ENCODE results near the gene CHCHD4. TPM values are rescaled to one million over a fixed set of nuclear protein-coding genes. Genes with fewer than 3 reads are reported as not detected.
A peak's percentile ranks its signal among the peaks of the same experiment; 100 is the strongest.

Gene CHCHD4
- total RNA-seq, 6 experiments from 2014 or later, result 9.4 to 12.0 (median 10.1) TPM

DNA sequence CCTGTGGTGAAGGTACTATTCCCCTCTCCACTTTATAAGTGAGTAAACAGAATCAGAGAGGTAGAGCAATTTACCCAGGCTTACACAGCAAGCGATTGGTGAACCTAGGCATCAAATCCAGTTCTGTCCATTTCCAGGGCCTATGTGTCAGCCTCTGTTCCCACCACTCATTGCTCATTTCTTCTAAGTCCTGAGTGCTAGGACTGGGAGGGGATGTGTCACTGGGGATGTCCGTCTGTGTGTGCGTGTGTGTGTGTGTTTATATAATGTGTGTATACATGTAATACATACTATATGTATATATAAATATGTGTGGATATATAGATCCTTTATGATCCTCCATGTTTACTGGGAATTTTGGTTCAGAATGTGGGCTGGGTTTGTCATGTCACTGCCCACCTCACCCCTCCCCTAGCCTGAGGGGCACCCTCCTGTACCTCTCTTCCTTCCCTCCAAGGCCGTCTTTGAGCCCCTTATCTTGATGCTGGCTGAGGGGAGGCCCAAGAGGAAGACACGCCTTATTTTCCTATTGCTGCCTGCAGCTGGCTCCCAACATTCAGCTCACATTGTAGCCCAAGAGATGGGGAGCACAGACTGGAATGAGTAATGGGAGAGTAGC is 2.3 kb upstream of the CHCHD4 start:
- Mint-ChIP-seq H3K36me3 (ENCODE audit: low read depth) (peaks cover 46% of the 10 kb centered on the region), H3K27me3 (ENCODE audit: insufficient read depth) (peaks cover 3% of the 10 kb centered on the region; the same call in 1 of the 2 replicates), H3K4me3 (peak overlapping the region; percentile 100), H3K27ac (peak overlapping the region; percentile 98), H3K9me3 (no peaks in the 10 kb centered on the region), H3K4me1 (ENCODE audit: low read depth) (peaks cover 38% of the 10 kb centered on the region)
- DNase-seq, result no peak
- TF ChIP-seq, protein P1, sequence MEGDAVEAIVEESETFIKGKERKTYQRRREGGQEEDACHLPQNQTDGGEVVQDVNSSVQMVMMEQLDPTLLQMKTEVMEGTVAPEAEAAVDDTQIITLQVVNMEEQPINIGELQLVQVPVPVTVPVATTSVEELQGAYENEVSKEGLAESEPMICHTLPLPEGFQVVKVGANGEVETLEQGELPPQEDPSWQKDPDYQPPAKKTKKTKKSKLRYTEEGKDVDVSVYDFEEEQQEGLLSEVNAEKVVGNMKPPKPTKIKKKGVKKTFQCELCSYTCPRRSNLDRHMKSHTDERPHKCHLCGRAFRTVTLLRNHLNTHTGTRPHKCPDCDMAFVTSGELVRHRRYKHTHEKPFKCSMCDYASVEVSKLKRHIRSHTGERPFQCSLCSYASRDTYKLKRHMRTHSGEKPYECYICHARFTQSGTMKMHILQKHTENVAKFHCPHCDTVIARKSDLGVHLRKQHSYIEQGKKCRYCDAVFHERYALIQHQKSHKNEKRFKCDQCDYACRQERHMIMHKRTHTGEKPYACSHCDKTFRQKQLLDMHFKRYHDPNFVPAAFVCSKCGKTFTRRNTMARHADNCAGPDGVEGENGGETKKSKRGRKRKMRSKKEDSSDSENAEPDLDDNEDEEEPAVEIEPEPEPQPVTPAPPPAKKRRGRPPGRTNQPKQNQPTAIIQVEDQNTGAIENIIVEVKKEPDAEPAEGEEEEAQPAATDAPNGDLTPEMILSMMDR (IDR thresholded peaks at IDR 0.05), result no peak

DNA sequence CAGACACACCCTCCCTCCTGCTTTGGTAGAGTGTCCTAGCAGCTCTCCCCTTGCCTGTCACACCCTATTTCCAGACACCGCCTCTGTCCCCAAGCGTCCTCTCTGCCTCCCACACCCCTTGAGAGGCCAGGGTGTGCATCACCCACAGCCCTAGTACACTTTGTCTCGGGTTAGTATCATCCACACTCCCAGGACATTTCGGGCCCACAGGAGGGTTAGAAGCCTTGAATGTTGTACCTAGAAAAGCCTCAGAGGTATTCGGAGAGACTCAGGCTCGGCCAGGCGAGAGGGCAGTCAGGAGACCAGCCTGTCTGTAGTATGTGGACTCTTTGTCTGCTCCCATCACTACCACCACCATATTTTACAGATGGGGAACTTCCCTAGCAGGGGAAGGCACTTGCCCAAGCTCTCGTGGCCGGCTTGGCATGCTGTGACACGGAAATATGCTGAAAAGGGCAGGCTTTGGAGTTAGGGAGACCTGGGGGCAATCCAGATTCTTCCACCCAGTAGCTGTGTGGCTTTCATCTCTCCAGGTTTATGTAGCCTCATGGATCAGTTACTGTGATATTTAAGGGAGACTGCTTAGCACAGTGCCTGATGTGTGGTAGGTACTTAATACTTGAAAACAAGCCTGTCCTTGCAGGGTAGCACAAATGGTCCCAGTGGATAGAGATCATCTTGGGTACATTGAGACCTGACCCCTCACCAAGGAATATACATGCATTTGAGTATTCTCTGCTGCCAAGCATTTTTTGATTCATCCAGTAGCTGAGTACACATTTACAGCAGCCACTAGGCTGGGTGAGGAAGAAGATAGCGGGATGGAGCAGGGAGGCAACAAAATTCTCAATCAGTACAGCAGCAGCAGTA is 1.6 kb upstream of the CHCHD4 start:
- peak overlapping the region; percentile 100 for H3K4me3 Mint-ChIP-seq
- H3K27me3 Mint-ChIP-seq (ENCODE audit: insufficient read depth), result peaks cover 3% of the 10 kb centered on the region; the same call in 1 of the 2 replicates
- peaks cover 38% of the 10 kb centered on the region for H3K4me1 Mint-ChIP-seq (ENCODE audit: low read depth)
- H3K36me3 Mint-ChIP-seq (ENCODE audit: low read depth), result peaks cover 39% of the 10 kb centered on the region
- TF ChIP-seq, protein P1 (IDR thresholded peaks at IDR 0.05), result no peak
- H3K9me3 Mint-ChIP-seq, result no peaks in the 10 kb centered on the region
- H3K27ac Mint-ChIP-seq, result peak overlapping the region; percentile 98
- DNase-seq, result no peak

DNA sequence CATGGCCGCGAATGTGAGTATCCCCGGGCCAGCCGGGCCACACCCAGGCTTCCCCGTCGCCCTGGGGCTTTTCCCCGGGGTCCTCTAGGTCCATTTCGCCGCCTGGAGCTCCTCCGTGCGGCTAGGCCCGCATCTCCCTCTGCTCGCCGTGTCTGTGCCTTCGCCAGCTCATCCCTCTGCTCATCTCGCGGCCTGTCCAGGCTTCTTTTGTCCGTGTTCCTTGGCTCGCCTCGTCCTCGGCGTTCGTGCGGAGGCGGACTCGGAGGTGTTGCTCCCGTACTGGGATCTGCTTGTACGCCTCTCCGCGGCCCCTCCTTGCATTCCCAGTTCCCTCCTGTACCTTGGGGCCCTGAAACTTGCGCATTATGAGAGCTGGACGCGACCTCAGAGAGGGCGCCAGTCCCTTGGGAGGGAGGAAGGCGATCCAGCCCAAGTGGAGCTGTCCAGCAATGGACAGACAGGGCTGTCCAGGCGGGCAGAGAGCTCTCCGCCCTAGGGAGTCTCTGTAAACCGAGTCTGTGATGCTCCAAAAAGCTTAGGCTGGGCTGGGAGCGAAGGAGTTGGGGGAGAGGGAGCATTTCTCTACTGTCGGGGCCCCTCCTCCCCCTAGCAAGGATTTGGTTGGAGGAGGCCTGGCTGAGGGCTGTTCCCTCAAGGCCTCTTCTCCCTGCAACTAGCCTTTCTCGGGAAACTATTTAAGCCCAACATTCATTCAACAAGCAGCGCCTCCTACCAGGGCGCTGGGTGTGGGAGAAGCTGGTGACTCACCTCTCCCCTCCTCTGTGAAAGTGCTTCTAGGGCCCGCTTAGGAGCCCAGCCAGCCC is 735 bp upstream of the CHCHD4 start:
- DNase-seq, result peak; percentile 95
- Mint-ChIP-seq H3K27ac (peak overlapping the region; percentile 98), H3K4me1 (ENCODE audit: low read depth) (peaks cover 38% of the 10 kb centered on the region), H3K4me3 (peak overlapping the region; percentile 100), H3K9me3 (no peaks in the 10 kb centered on the region), H3K36me3 (ENCODE audit: low read depth) (peaks cover 38% of the 10 kb centered on the region), H3K27me3 (ENCODE audit: insufficient read depth) (peaks cover 3% of the 10 kb centered on the region; the same call in 1 of the 2 replicates)
- TF ChIP-seq, protein P1 (IDR thresholded peaks at IDR 0.05), result no peak; the same call in 1 of the 2 replicates

DNA sequence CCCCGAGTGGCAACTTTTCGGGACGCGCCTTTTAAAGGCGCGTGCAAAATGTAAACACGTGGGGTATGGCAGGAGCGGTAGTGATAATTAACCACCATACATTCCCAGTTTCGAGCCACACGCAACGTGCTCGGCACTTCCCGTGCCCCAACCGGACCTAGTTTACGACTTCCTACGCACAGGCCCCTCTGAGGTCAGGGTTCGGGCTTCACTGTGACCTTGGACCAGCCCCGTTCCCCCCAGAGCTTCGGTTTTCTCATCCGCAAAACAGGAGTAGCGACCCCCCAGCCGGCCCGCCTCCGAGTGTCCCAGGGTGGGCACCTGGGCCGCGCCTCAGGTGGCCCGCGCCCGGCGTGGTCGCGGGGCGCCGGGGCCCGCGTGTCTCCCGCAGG is 451 bp downstream of the CHCHD4 start:
- Mint-ChIP-seq H3K27ac (peak overlapping the region; percentile 86), H3K4me3 (peak overlapping the region; percentile 100), H3K27me3 (ENCODE audit: insufficient read depth) (peaks cover 3% of the 10 kb centered on the region; the same call in 1 of the 2 replicates), H3K9me3 (no peaks in the 10 kb centered on the region), H3K4me1 (ENCODE audit: low read depth) (peaks cover 38% of the 10 kb centered on the region), H3K36me3 (ENCODE audit: low read depth) (peaks cover 28% of the 10 kb centered on the region)
- TF ChIP-seq, protein P1 (IDR thresholded peaks at IDR 0.05), result no peak
- DNase-seq, result no peak
